IMR-90 (cell line): Measurements from ENCODE around the gene PRKAG1.

Source experiments
- CEBPB ChIP-seq: IDR thresholded peaks from 2 replicates; pipeline ENCODE4 v1.6.1; 2012; ENCODE audit warnings: low read depth, low read length, improper control_type of control experiment
- CHD1 ChIP-seq: IDR thresholded peaks from 2 replicates; pipeline ENCODE4 v1.6.1; 2012; ENCODE audit warnings: low read depth, low read length, improper control_type of control experiment
- CTCF ChIP-seq: conservative IDR thresholded peaks from 2 replicates; pipeline ENCODE4 v1.5.1; 2012; ENCODE audit warnings: mild to moderate bottlenecking, low read depth, low read length, improper control_type of control experiment
- FOS ChIP-seq: fragments of 150-350 bp; IDR thresholded peaks from 2 replicates; pipeline ENCODE4 v1.6.1; 2016; ENCODE audit warnings: low read depth, low read length
- POLR2A ChIP-seq: IDR thresholded peaks from 2 replicates; pipeline ENCODE4 v1.6.1; 2012; ENCODE audit warnings: mild to moderate bottlenecking, low read depth, low read length
- RAD21 ChIP-seq: IDR thresholded peaks from 2 replicates; pipeline ENCODE4 v1.6.1; 2012; ENCODE audit warnings: low read length, improper control_type of control experiment

GRCh38 chr12:48990552-48990951, 28.0 kb downstream of the PRKAG1 start:
- TF ChIP-seq CTCF, result no peak
- TF ChIP-seq RAD21, result no peak
- TF ChIP-seq POLR2A, result no peak
- TF ChIP-seq CHD1, result no peak
- no peak for TF ChIP-seq CEBPB
- no peak for TF ChIP-seq FOS
